Measurements from ENCODE around the gene XIRP1.

DNA sequence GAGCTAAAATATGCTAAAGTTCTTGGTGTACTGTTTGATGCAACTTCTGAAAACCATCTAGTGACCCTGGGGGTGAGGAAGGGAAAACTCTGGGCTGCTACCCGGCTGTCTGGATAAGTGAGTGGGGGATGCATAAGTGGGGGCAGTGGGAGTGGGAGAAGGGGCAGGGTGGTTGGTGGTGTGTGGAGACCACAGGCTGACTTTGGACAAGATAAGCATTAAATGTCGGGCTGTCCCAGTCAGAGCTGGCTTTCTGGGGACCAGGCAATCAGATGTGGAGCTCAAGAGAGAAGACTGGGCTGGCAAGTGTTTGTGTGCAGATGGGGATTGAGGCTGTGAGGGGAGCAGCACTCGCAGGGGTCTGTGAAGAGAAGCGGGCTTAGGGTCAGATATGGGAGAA, 11.0 kb upstream of the XIRP1 start:
- TF ChIP-seq GATA3 (IDR thresholded peaks at IDR 0.05; ENCODE audit: low read depth, low read length) (no peak), GATA2 (IDR thresholded peaks at IDR 0.05; ENCODE audit: low read depth, low read length) (no peak)
